ENCODE data around the gene PCBP4. TPM values are rescaled to one million over a fixed set of nuclear protein-coding genes. Genes with fewer than 3 reads are reported as not detected.

The PCBP4 gene
- total and polyA plus RNA-seq, 10 donors: 12.8 to 41.7 (median 20.9) TPM

DNA sequence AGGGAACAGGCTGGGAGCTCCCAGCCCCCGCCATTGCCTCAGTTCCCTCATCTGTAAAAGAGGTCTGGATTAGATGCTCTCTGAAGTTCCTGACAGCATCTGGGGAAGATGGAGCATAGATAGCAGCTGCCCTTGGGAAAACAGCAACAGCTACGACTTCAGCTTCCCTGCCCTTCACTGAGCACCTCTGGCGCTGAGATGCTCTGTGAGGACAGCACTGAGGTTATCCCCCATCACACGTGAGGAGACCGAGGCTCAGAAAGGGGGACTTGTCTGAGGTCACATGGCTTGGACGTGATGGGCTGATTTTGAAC lies 39.5 kb upstream of the PCBP4 start:
- WGBS, 5 donors: 73 to 90% (median 88%) methylated on average over 5 to 6 of the region's 6 CpGs
- H3K27me3 ChIP-seq (replicated peaks in 1 of 7): no peaks in the 10 kb centered on the region
- intact Hi-C loops (cut with DNase I; ENCODE audit: low total_unique reads): loop anchor here (10.0 kb wide), 1 partner anchor 48 kb away; the partner anchor contains the start of gene DUSP7

DNA sequence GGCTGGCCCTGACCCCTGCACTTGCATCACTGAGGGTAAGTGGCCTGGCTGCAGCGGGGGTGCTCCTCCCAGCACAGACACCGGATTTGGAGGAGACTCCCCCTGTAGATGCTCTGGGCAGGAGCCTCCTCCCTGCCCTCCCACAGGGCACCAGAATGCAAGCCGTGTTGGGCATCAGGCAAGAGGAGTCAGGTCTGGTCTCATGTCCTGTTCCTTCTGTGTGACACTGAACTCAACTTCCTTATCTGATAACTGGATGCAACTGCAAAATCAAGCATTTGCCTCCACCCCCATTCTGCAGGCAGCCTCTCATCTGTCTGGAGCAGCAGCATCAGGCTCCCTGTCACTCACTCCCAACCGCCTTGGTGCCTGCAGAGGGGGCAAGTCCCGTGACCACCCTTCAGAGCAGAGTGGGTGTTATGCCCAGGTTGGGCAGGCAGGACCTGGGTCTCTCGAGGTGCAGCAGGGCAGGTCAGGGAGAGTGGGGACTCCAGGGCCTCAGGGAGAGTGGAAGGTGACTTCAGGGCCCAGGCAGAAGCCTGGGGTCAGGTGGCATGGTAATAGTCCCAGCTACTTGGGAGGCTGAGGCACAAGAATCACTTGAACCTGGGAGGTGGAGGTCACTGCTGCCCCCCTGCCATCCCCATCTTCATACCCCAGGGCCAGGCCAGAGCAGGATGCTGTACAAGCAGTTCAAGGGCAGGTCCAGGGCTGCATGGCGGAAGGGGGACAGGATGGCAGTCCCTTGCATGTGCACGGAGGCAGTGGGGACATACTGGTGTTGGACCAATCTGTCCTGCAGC lies 39.0 kb upstream of the PCBP4 start:
- H3K36me3 ChIP-seq: no peaks in the 10 kb centered on the region
- no peak for DNase-seq
- H3K9me3 ChIP-seq: no peaks in the 10 kb centered on the region
- WGBS, 5 donors: 18 to 53% (median 50%) methylated on average over 2 to 8 of the region's 8 CpGs
- no peaks in the 10 kb centered on the region for H3K27me3 ChIP-seq (replicated peaks in 1 of 7)
- no peak overlapping the region for H3K4me3 ChIP-seq
- intact Hi-C loops (cut with DNase I; ENCODE audit: low total_unique reads): loop anchor here (10.0 kb wide), 1 partner anchor 49 kb away; the partner anchor contains the start of gene DUSP7
- H3K27ac ChIP-seq: peak overlapping the region in 6 of 8 donors; percentile 13 to 66 (median 51)
- TF ChIP-seq, protein P1, sequence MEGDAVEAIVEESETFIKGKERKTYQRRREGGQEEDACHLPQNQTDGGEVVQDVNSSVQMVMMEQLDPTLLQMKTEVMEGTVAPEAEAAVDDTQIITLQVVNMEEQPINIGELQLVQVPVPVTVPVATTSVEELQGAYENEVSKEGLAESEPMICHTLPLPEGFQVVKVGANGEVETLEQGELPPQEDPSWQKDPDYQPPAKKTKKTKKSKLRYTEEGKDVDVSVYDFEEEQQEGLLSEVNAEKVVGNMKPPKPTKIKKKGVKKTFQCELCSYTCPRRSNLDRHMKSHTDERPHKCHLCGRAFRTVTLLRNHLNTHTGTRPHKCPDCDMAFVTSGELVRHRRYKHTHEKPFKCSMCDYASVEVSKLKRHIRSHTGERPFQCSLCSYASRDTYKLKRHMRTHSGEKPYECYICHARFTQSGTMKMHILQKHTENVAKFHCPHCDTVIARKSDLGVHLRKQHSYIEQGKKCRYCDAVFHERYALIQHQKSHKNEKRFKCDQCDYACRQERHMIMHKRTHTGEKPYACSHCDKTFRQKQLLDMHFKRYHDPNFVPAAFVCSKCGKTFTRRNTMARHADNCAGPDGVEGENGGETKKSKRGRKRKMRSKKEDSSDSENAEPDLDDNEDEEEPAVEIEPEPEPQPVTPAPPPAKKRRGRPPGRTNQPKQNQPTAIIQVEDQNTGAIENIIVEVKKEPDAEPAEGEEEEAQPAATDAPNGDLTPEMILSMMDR (IDR thresholded peaks at IDR 0.05 in 8 of 11, conservative IDR thresholded peaks at IDR 0.05 in 3 of 11): no peak
- TF ChIP-seq POLR2AphosphoS5 (IDR thresholded peaks at IDR 0.05) (peak in 2 of 3 donors; percentile 43 to 44), POLR2A (IDR thresholded peaks at IDR 0.05) (no peak)
- peaks cover 15 to 45% (median 37%) of the 10 kb centered on the region in 6 donors for H3K4me1 ChIP-seq

More for the DNA sequence above, 39.5 kb upstream of the PCBP4 start:
- H3K36me3 ChIP-seq: no peaks in the 10 kb centered on the region
- no peak overlapping the region for H3K4me3 ChIP-seq
- H3K27ac ChIP-seq: peak overlapping the region in 1 of 8 donors; percentile 66
- H3K9me3 ChIP-seq: no peaks in the 10 kb centered on the region
- DNase-seq: no peak
- H3K4me1 ChIP-seq: peaks cover 15 to 39% (median 32%) of the 10 kb centered on the region in 6 donors
- no peak for TF ChIP-seq POLR2AphosphoS5 (IDR thresholded peaks at IDR 0.05)

DNA sequence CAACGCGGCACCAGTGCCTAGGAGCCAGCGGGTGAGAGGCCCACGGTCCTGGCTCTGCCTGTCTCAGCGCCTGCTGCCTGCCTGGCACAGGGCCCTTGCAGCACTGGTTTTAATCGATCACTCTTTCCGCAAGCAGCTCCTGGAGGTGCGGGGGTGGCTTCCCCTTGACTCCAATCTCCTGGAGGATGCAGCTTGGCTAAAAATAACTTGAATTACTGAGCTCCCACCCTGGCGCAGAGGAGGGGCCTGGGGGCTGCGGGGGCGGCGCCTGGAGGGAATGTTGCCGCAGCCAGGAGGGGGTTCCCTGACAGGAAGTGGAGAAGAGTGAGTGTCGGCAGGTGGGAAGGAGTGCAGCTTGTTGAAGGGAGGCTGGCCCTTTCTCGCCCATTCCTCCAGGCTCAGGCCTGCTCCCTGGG lies 38.3 kb upstream of the PCBP4 start:
- 20 to 37% (median 30%) methylated on average over 14 to 15 of the region's 15 CpGs for WGBS, 5 donors
- Histone ChIP-seq H3K36me3 (no peaks in the 10 kb centered on the region), H3K9me3 (no peaks in the 10 kb centered on the region), H3K27ac (peak overlapping the region in 7 of 8 donors; percentile 13 to 66 (median 51)), H3K4me3 (no peak overlapping the region), H3K27me3 (replicated peaks in 1 of 7) (no peaks in the 10 kb centered on the region), H3K4me1 (peaks cover 15 to 46% (median 39%) of the 10 kb centered on the region in 6 donors)
- intact Hi-C loops (cut with DNase I; ENCODE audit: low total_unique reads): loop anchor here (10.0 kb wide), 1 partner anchor 49 kb away; the partner anchor contains the start of gene DUSP7
- DNase-seq: no peak
- TF ChIP-seq, protein P1 (IDR thresholded peaks at IDR 0.05 in 8 of 11, conservative IDR thresholded peaks at IDR 0.05 in 3 of 11): no peak
- no peak for TF ChIP-seq POLR2A (IDR thresholded peaks at IDR 0.05)
- TF ChIP-seq POLR2AphosphoS5 (IDR thresholded peaks at IDR 0.05): peak in 2 of 3 donors; percentile 55 to 56

DNA sequence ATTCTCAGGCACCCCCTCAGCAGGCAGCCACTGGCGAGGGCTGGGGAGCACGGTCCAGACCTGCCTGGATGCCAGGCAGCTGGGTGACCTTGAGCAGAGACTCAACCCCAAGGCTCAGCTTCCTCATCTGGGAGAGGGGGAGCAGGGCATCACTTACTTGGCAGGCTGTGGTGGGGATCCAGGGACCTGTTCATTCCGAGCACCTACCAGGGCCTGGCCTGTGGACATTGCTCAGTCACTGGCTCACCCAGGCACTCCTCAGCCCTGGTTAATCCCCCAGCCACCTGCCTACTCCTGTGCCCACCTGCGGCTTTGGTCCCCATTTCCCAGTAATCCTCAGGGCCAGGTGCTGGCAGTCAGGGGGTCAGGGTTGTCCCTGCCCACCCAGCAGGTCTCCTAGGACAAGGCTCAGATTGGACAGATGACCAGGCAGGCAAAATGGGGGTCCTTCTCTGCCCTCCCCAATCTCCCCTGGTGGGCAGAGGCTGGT lies 37.7 kb upstream of the PCBP4 start:
- intact Hi-C loops (cut with DNase I; ENCODE audit: low total_unique reads): loop anchor here (5.0 to 10.0 kb wide), 2 partner anchors 50 to 117 kb away; partner anchors contain the start of gene DUSP7
- TF ChIP-seq POLR2A (IDR thresholded peaks at IDR 0.05) (no peak), POLR2AphosphoS5 (IDR thresholded peaks at IDR 0.05) (no peak)
- TF ChIP-seq, protein P1 (IDR thresholded peaks at IDR 0.05 in 8 of 11, conservative IDR thresholded peaks at IDR 0.05 in 3 of 11): no peak
- no peaks in the 10 kb centered on the region for H3K27me3 ChIP-seq (replicated peaks in 1 of 7)
- no peaks in the 10 kb centered on the region for H3K9me3 ChIP-seq
- H3K4me3 ChIP-seq: no peak overlapping the region
- no peaks in the 10 kb centered on the region for H3K36me3 ChIP-seq
- DNase-seq: no peak
- H3K27ac ChIP-seq: peak overlapping the region in 7 of 8 donors; percentile 13 to 66 (median 51)
- peaks cover 15 to 46% (median 39%) of the 10 kb centered on the region in 6 donors for H3K4me1 ChIP-seq
- WGBS, 5 donors: 80 to 92% (median 84%) methylated on average over 4 of the region's 4 CpGs
